OCI-LY7 (cell line): ENCODE data around the gene SLIT3. TPM values are rescaled to one million over a fixed set of nuclear protein-coding genes. Genes with fewer than 3 reads are reported as not detected.

Source experiments
- BruUV-seq: library from RNA; stranded (reverse); fragments of 400-500 nt; replicated peaks from 2 replicates; lab custom pipeline; 2021; lab: Mats Ljungman, UMichigan
- CTCF ChIA-PET: fragments of 300-600 bp; sonication (Branson Sonifier 250); formaldehyde crosslinking; loops from one replicate; lab custom pipeline; 2022; ENCODE audit warnings: antibody characterized with exemption; ENCODE audit not compliant: unreplicated experiment; lab: Charles Lee
- POLR2A ChIA-PET: fragments of 300-600 bp; sonication (Branson Sonifier 250); formaldehyde crosslinking; loops from one replicate; lab custom pipeline; 2022; ENCODE audit warnings: antibody characterized with exemption; lab: Charles Lee
- DNase-seq: peaks from one replicate; pipeline ENCODE4 v3.0.0-alpha.2; 2015; ENCODE audit warnings: low spot score
- H2AFZ ChIP-seq: fragments of 200-600 bp; sonication (generic), shearing (Covaris generic); 2 replicates; pipeline ENCODE4 v1.6.1; 2014; ENCODE audit warnings: mild to moderate bottlenecking, antibody characterized with exemption, low read length, moderate library complexity
- H3K27ac ChIP-seq: fragments of 200-600 bp; sonication (generic); 2 replicates; pipeline ENCODE4 v1.5.1; 2014; ENCODE audit warnings: mixed run types, low read depth, mild to moderate bottlenecking, moderate library complexity, low read length, inconsistent platforms; ENCODE audit not compliant: poor library complexity, severe bottlenecking
- H3K36me3 ChIP-seq: fragments of 200-600 bp; sonication (generic); 2 replicates; pipeline ENCODE4 v1.6.1; 2014; ENCODE audit warnings: mild to moderate bottlenecking, antibody characterized with exemption, low read length, moderate library complexity, mixed read lengths; ENCODE audit not compliant: insufficient read depth
- H3K4me1 ChIP-seq: fragments of 200-600 bp; sonication (generic); 2 replicates; pipeline ENCODE4 v1.5.1; 2014; ENCODE audit warnings: mild to moderate bottlenecking, low read length; ENCODE audit not compliant: insufficient read depth, poor library complexity, severe bottlenecking
- H3K4me2 ChIP-seq: fragments of 200-600 bp; sonication (generic); 2 replicates; pipeline ENCODE4 v1.6.1; 2014; ENCODE audit warnings: mild to moderate bottlenecking, low read length
- H3K4me3 ChIP-seq: fragments of 200-600 bp; sonication (generic); 2 replicates; pipeline ENCODE4 v1.5.1; 2014; ENCODE audit warnings: mild to moderate bottlenecking, low read depth, low read length; ENCODE audit not compliant: poor library complexity, severe bottlenecking
- H3K79me2 ChIP-seq: fragments of 200-600 bp; sonication (generic); 2 replicates; pipeline ENCODE4 v1.6.1; 2016; ENCODE audit warnings: low read depth, mild to moderate bottlenecking, low read length, moderate library complexity, mixed read lengths; ENCODE audit not compliant: insufficient read depth
- H3K9me2 ChIP-seq: fragments of 200-600 bp; sonication (generic); 2 replicates; pipeline ENCODE4 v1.6.1; 2016; ENCODE audit warnings: mild to moderate bottlenecking, low read length, mixed read lengths; ENCODE audit not compliant: insufficient read depth
- H3K9me3 ChIP-seq: fragments of 200-600 bp; sonication (generic); 2 replicates; pipeline ENCODE4 v1.6.1; 2014; ENCODE audit warnings: mild to moderate bottlenecking, mixed run types, low read length, mixed read lengths
- H4K20me1 ChIP-seq: fragments of 200-600 bp; sonication (generic); 2 replicates; pipeline ENCODE4 v1.6.1; 2014; ENCODE audit warnings: mild to moderate bottlenecking, antibody characterized with exemption, low read length, moderate library complexity, mixed read lengths; ENCODE audit not compliant: insufficient read depth
- EZH2phosphoT487 ChIP-seq: fragments of 200-600 bp; sonication (generic); IDR thresholded peaks from 2 replicates; pipeline ENCODE4 v1.6.1; 2018; ENCODE audit warnings: low read depth, borderline replicate concordance, mild to moderate bottlenecking, mixed run types, antibody characterized with exemption, low read length, moderate library complexity, mixed read lengths
- intact Hi-C: fragments of 100-400 bp; cut with micrococcal nuclease; formaldehyde crosslinking; loops from one replicate; pipeline ENCODE4 v1.10.0; 2022; ENCODE audit not compliant: unreplicated experiment
- total RNA-seq, 2 experiments: library from RNA; depleted of rRNA in 1 of 2; stranded (reverse); fragments of >200 nt in 1 of 2; shearing (Covaris generic) in 1 of 2; gene quantifications; 2 replicates each; pipeline ENCODE4 v1.2.3, GENCODE V29; 2014 to 2022
- TF ChIP-seq, protein P1 (sequence below): fragments of 200-600 bp; sonication (generic); conservative IDR thresholded peaks from 2 replicates; pipeline ENCODE4 v1.5.1; 2014; ENCODE audit warnings: mild to moderate bottlenecking, antibody characterized with exemption, low read length, moderate library complexity, mixed read lengths

Gene SLIT3
- total RNA-seq, 2 experiments from 2014 or later: not detected

DNA sequence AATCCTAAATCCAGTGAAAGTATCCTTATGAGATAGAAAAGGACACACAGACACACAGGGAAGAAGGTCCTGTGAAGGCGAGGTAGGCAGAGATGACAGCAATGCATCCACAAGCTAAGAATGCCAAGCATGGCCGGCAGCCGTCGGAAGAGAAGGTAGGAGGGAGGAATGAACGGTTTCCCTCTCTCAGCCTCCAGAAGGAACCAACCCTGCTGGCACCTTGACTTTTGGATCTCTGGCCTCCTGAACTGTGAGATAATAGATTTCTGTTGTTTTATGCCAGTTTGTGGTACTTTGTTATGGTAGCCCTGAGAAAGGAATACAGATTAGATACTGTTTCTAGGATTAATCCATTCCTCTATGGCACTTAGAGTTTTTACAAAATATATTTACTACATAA lies 645.6 kb downstream of the SLIT3 start:
- Histone ChIP-seq H3K4me2 (no peak overlapping the region), H3K4me3 (no peak overlapping the region), H3K4me1 (no peaks in the 10 kb centered on the region), H3K27ac (no peak overlapping the region), H3K36me3 (no peaks in the 10 kb centered on the region), H3K9me2 (no peaks in the 10 kb centered on the region), H2AFZ (no peak overlapping the region), H3K9me3 (no peaks in the 10 kb centered on the region), H3K79me2 (no peaks in the 10 kb centered on the region), H4K20me1 (no peaks in the 10 kb centered on the region)
- TF ChIP-seq, protein P1, sequence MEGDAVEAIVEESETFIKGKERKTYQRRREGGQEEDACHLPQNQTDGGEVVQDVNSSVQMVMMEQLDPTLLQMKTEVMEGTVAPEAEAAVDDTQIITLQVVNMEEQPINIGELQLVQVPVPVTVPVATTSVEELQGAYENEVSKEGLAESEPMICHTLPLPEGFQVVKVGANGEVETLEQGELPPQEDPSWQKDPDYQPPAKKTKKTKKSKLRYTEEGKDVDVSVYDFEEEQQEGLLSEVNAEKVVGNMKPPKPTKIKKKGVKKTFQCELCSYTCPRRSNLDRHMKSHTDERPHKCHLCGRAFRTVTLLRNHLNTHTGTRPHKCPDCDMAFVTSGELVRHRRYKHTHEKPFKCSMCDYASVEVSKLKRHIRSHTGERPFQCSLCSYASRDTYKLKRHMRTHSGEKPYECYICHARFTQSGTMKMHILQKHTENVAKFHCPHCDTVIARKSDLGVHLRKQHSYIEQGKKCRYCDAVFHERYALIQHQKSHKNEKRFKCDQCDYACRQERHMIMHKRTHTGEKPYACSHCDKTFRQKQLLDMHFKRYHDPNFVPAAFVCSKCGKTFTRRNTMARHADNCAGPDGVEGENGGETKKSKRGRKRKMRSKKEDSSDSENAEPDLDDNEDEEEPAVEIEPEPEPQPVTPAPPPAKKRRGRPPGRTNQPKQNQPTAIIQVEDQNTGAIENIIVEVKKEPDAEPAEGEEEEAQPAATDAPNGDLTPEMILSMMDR: no peak
- no peak for TF ChIP-seq EZH2phosphoT487
- intact Hi-C loops: no loop called here
- ChIA-PET CTCF (no interaction called here), POLR2A (no interaction called here)
- DNase-seq: no peak
- no TSS peak for BruUV-seq

DNA sequence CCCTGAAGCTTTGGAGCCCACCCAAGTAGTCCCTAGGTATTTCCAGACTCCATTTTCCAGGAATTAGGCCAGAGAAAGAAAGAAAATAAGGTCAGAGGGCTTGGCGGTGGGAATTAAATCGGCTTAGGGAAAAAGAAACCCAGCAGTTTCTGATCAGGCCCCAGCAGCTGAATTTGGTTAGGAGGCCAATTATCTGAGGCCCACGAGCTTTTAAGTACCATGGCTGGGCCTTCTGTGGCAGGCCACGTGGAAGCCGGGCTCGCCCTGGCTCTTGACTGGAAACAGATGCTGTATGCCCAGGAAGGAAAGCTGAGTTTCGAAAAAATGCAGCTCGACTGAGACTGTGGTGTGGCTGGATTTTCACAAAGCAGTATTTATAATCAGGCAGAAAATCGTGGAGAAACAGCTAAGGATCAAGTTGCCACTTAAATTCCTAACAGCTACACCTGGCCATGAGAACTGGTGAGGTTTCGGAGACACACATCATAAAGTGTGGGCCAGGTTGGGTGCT lies 646.7 kb downstream of the SLIT3 start:
- TF ChIP-seq, protein P1: no peak
- no peak for TF ChIP-seq EZH2phosphoT487
- Histone ChIP-seq H3K9me3 (no peaks in the 10 kb centered on the region), H3K27ac (no peak overlapping the region), H3K9me2 (no peaks in the 10 kb centered on the region), H3K4me2 (no peak overlapping the region), H4K20me1 (no peaks in the 10 kb centered on the region), H3K4me3 (no peak overlapping the region), H2AFZ (no peak overlapping the region), H3K79me2 (no peaks in the 10 kb centered on the region), H3K4me1 (no peaks in the 10 kb centered on the region), H3K36me3 (no peaks in the 10 kb centered on the region)
- no TSS peak for BruUV-seq
- CTCF ChIA-PET: no interaction called here
- no peak for DNase-seq
- intact Hi-C loops: no loop called here
- POLR2A ChIA-PET: interaction anchor here (0.5 kb wide), 1 partner anchor 139 kb away, joined by 4 read pairs; no protein-coding TSS in a partner anchor

DNA sequence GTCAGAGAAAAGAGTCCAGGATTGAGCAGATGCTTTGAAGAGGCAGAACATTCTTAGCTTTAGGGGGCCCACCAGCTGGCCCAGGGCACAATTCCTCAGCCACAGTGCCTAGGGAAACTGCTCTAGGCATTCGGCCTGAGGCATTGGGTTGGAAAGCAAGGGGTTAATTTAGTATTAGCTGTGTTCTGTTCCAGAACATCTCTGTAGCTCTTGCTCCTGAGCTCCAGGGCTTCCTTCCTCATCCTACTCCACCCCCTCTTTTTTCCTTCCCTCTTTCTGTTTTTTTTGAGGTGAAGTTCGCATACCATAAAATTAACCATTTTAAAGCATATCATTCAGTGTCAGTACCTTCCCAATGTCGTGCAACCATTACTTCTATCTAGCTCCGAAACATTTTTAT lies 647.3 kb downstream of the SLIT3 start:
- no peaks in the 10 kb centered on the region for H3K36me3 ChIP-seq
- no peak overlapping the region for H3K4me2 ChIP-seq
- ChIA-PET CTCF (no interaction called here), POLR2A (no interaction called here)
- H2AFZ ChIP-seq: no peak overlapping the region
- intact Hi-C loops: no loop called here
- no peaks in the 10 kb centered on the region for H4K20me1 ChIP-seq
- H3K9me2 ChIP-seq: no peaks in the 10 kb centered on the region
- no peaks in the 10 kb centered on the region for H3K79me2 ChIP-seq
- no peak for DNase-seq
- TF ChIP-seq, protein P1: no peak
- no peak for TF ChIP-seq EZH2phosphoT487
- H3K4me1 ChIP-seq: no peaks in the 10 kb centered on the region
- H3K4me3 ChIP-seq: no peak overlapping the region
- BruUV-seq: no TSS peak
- no peak overlapping the region for H3K27ac ChIP-seq
- H3K9me3 ChIP-seq: no peaks in the 10 kb centered on the region
